Astrocyte (in vitro differentiated cells and primary cell): Measurements from ENCODE around the gene TULP4.
"Not testable (repeated sequence)": the region's sequence is repeated elsewhere in the genome, so short reads cannot be mapped to it uniquely, and the experiment has no call there.

Experiments used
- EZH2 ChIP-seq: IDR thresholded peaks from 2 replicates; pipeline ENCODE4 v1.6.1; 2012; ENCODE audit warnings: mild to moderate bottlenecking, low read length, inconsistent platforms; ENCODE audit not compliant: insufficient read depth
- TF ChIP-seq, protein P1 (sequence below): IDR thresholded peaks from 2 replicates; pipeline ENCODE4 v1.5.1; 2011; ENCODE audit warnings: low read depth, mild to moderate bottlenecking, inconsistent platforms, low read length, moderate library complexity; ENCODE audit not compliant: insufficient read depth

DNA sequence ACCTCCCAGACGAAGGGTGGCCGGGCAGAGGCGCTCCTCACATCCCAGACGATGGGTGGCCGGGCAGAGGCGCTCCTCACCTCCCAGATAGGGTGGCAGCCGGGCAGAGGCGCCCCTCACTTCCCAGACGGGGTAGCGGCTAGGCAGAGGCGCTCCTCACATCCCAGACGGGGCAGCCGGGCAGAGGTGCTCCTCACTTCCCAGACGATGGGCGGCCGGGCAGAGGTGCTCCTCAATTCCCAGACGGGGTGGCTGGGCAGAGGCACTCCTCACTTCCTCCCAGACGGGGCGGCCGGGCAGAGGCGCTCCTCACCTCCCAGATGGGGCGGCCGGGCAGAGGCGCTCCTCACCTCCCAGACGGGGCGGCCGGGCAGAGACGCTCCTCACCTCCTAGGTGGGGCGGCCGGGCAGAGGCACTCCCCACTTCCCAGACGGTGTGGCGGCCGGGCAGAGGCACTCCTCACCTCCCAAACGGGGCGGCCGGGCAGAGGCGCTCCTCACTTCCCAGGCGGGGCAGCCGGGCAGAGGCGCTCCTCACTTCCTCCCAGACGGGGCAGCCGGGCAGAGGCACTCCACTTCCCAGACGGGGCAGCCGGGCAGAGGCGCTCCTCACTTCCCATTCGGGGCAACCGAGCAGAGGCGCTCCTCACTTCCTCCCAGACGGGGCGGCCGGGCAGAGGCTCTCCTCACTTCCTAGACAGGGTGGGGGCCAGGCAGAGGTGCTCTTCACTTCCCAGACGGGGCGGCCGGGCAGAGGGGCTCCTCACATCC, 37.4 kb downstream of the TULP4 start:
- TF ChIP-seq, protein P1, sequence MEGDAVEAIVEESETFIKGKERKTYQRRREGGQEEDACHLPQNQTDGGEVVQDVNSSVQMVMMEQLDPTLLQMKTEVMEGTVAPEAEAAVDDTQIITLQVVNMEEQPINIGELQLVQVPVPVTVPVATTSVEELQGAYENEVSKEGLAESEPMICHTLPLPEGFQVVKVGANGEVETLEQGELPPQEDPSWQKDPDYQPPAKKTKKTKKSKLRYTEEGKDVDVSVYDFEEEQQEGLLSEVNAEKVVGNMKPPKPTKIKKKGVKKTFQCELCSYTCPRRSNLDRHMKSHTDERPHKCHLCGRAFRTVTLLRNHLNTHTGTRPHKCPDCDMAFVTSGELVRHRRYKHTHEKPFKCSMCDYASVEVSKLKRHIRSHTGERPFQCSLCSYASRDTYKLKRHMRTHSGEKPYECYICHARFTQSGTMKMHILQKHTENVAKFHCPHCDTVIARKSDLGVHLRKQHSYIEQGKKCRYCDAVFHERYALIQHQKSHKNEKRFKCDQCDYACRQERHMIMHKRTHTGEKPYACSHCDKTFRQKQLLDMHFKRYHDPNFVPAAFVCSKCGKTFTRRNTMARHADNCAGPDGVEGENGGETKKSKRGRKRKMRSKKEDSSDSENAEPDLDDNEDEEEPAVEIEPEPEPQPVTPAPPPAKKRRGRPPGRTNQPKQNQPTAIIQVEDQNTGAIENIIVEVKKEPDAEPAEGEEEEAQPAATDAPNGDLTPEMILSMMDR, result not testable (repeated sequence)
- TF ChIP-seq EZH2, result not testable (repeated sequence)
